Keratinocyte (primary cell): ENCODE measurements around the gene UBQLN4. TPM values are rescaled to one million over a fixed set of nuclear protein-coding genes. Genes with fewer than 3 reads are reported as not detected.
A peak's percentile ranks its signal among the peaks of the same experiment; 100 is the strongest.

Experiments
- DNase-seq: peaks from one replicate; pipeline ENCODE4 v3.0.0-alpha.2; 2011; ENCODE audit warnings: low read depth, missing footprints, low spot score
- FAIRE-seq: peaks from 2 replicates; lab custom pipeline; 2011; peaks lifted over from hg19 to GRCh38; lab: Jason Lieb, UNC
- H2AFZ ChIP-seq: 2 replicates; pipeline ENCODE4 v1.6.0; 2012; ENCODE audit warnings: low read length, control low read depth, inconsistent platforms; ENCODE audit not compliant: control insufficient read depth
- H3K27ac ChIP-seq: 2 replicates; pipeline ENCODE4 v1.5.1; 2011; ENCODE audit warnings: low read length; ENCODE audit not compliant: control insufficient read depth, insufficient read depth
- H3K27me3 ChIP-seq: 3 replicates; pipeline ENCODE4 v1.6.0; 2011; ENCODE audit warnings: low read length; ENCODE audit not compliant: control insufficient read depth, insufficient read depth; ENCODE audit errors: extremely low read depth
- H3K36me3 ChIP-seq, 2 experiments: 2 replicates in 1 of 2; 3 replicates in 1 of 2; pipeline ENCODE4 v1.5.1; 2011; ENCODE audit warnings: low read length in 2 of 2, mild to moderate bottlenecking in 1 of 2; ENCODE audit not compliant: control insufficient read depth in 2 of 2, insufficient read depth in 2 of 2; ENCODE audit errors: extremely low read depth in 1 of 2
- H3K4me1 ChIP-seq: 3 replicates; pipeline ENCODE4 v1.5.1; 2011; ENCODE audit warnings: low read length; ENCODE audit not compliant: control insufficient read depth, insufficient read depth; ENCODE audit errors: extremely low read depth
- H3K4me2 ChIP-seq: 3 replicates; pipeline ENCODE4 v1.6.0; 2011; ENCODE audit warnings: low read depth, low read length; ENCODE audit not compliant: control insufficient read depth, insufficient read depth; ENCODE audit errors: extremely low read depth
- H3K4me3 ChIP-seq, 3 experiments: fragments of 200-600 bp in 1 of 3; sonication (generic) in 1 of 3; 2 replicates in 2 of 3; 3 replicates in 1 of 3; pipeline ENCODE4 v1.5.1; 2011 to 2016; ENCODE audit warnings: low read length in 3 of 3, mild to moderate bottlenecking in 3 of 3, control low read depth in 2 of 3, inconsistent platforms in 1 of 3, low read depth in 1 of 3, mixed read lengths in 1 of 3, mixed run types in 1 of 3, moderate library complexity in 1 of 3; ENCODE audit not compliant: control insufficient read depth in 2 of 3, insufficient read depth in 2 of 3; ENCODE audit errors: extremely low read depth in 1 of 3
- H3K79me2 ChIP-seq: 2 replicates; pipeline ENCODE4 v1.6.0; 2012; ENCODE audit warnings: low read length; ENCODE audit not compliant: control insufficient read depth, insufficient read depth
- H3K9ac ChIP-seq: 3 replicates; pipeline ENCODE4 v1.6.0; 2011; ENCODE audit warnings: low read length; ENCODE audit not compliant: control insufficient read depth, insufficient read depth; ENCODE audit errors: extremely low read depth
- H3K9me1 ChIP-seq: 3 replicates; pipeline ENCODE4 v1.6.0; 2011; ENCODE audit warnings: low read length; ENCODE audit not compliant: control insufficient read depth, insufficient read depth; ENCODE audit errors: extremely low read depth
- H3K9me3 ChIP-seq: 2 replicates; pipeline ENCODE4 v1.5.1; 2012; ENCODE audit warnings: low read depth, low read length; ENCODE audit not compliant: control insufficient read depth
- H4K20me1 ChIP-seq: 3 replicates; pipeline ENCODE4 v1.6.0; 2011; ENCODE audit warnings: low read length; ENCODE audit not compliant: control insufficient read depth, insufficient read depth; ENCODE audit errors: extremely low read depth
- CTCF ChIP-seq, 3 experiments: IDR thresholded peaks in 1 of 3; conservative IDR thresholded peaks in 1 of 3; optimal IDR thresholded peaks in 1 of 3; 2 replicates in 2 of 3; 3 replicates in 1 of 3; pipeline versions ENCODE3 to v1.5.1; 2011; ENCODE audit warnings: low read length in 3 of 3, mild to moderate bottlenecking in 3 of 3, moderate library complexity in 2 of 3, control low read depth in 1 of 3, inconsistent platforms in 1 of 3; ENCODE audit not compliant: insufficient read depth in 2 of 3; ENCODE audit errors: extremely low read depth in 1 of 3
- EZH2 ChIP-seq: IDR thresholded peaks from one replicate; pipeline ENCODE4 v1.6.1; 2012; ENCODE audit warnings: inconsistent platforms, mild to moderate bottlenecking, low read length, moderate library complexity
- dilution Hi-C: fragments of 300-500 bp; cut with MboI; formaldehyde crosslinking; loops from one replicate; pipeline ENCODE4 v1.7.0; 2020; ENCODE audit warnings: low sequenced_read_pairs; ENCODE audit not compliant: extremely low pct_ligation_motif_present
- polyA plus RNA-seq, 5 experiments: library from polyadenylated mRNA; depleted of rRNA in 3 of 5; stranded (reverse) in 3 of 5; stranded (forward) in 1 of 5; unstranded in 1 of 5; fragments of >200 nt; gene quantifications; 1 replicate in 1 of 5; 2 replicates in 3 of 5; 3 replicates in 1 of 5; pipeline versions ENCODE4 v1.2.1 to v1.2.3, GENCODE V29; 2011 to 2012; ENCODE audit warnings: missing spikeins in 2 of 5, low read depth in 1 of 5, low replicate concordance in 1 of 5

UBQLN4 gene
- polyA plus RNA-seq, 1 donor (not counting 4 experiments of a cell fraction or from before 2014, with no cell fraction given) = 35.8 TPM

- no peak overlapping the region for H3K9ac ChIP-seq
Observed at GRCh38 chr1:156083800-156084790, 30.5 kb upstream of the UBQLN4 start.

GRCh38 chr1:156082309-156083091 lies 28.9 kb upstream of the UBQLN4 start, which contains the start of gene MEX3A:
MEX3A (minus strand) TSS chr1:156082465; CDS start chr1:156081998, 467 bp downstream.
- peak within 1 kb of the TSS; percentile 83 for H3K4me2 ChIP-seq
- H3K27me3 ChIP-seq = no peaks in the 10 kb centered on the region
- FAIRE-seq (no peak), DNase-seq (no peak)
- no peak within 1 kb of the TSS for H3K27ac ChIP-seq
- H3K4me1 ChIP-seq = peaks cover 4% of the 10 kb centered on the region
- peak within 1 kb of the TSS; percentile 65 to 85 (median 84) for H3K4me3 ChIP-seq
- H3K79me2 ChIP-seq = no peaks in the 10 kb centered on the region
- TF ChIP-seq EZH2 (no peak), CTCF (optimal IDR thresholded peaks at IDR 0.05 in 1 of 3, IDR thresholded peaks at IDR 0.05 in 1 of 3, conservative IDR thresholded peaks at IDR 0.05 in 1 of 3; ENCODE audit: extremely low read depth in 1 of 3, insufficient read depth in 2 of 3, low read length in 3 of 3) (no peak)
- dilution Hi-C loops = no loop called here
- peak within 1 kb of the TSS; percentile 58 for H3K9ac ChIP-seq
- H3K36me3 ChIP-seq = no peaks in the 10 kb centered on the region
- no peaks in the 10 kb centered on the region for H3K9me3 ChIP-seq
- H2AFZ ChIP-seq = peak within 1 kb of the TSS; percentile 95
- no peaks in the 10 kb centered on the region for H4K20me1 ChIP-seq
- no peaks in the 10 kb centered on the region for H3K9me1 ChIP-seq

More at GRCh38 chr1:156083800-156084790, 30.5 kb upstream of the UBQLN4 start:
- TF ChIP-seq EZH2 = no peak
- TF ChIP-seq CTCF (optimal IDR thresholded peaks at IDR 0.05 in 1 of 3, IDR thresholded peaks at IDR 0.05 in 1 of 3, conservative IDR thresholded peaks at IDR 0.05 in 1 of 3; ENCODE audit: extremely low read depth in 1 of 3, insufficient read depth in 2 of 3, low read length in 3 of 3) = no peak
- FAIRE-seq = no peak
- Histone ChIP-seq H3K9me3 (no peaks in the 10 kb centered on the region), H3K4me2 (no peak overlapping the region), H2AFZ (no peak overlapping the region), H4K20me1 (no peaks in the 10 kb centered on the region), H3K27ac (no peak overlapping the region), H3K9me1 (no peaks in the 10 kb centered on the region), H3K79me2 (no peaks in the 10 kb centered on the region), H3K36me3 (no peaks in the 10 kb centered on the region), H3K4me1 (peaks cover 4% of the 10 kb centered on the region), H3K27me3 (no peaks in the 10 kb centered on the region), H3K4me3 (no peak overlapping the region)
- DNase-seq = no peak
- dilution Hi-C loops = no loop called here
